ENCODE measurements around the gene SNX14. TPM values are rescaled to one million over a fixed set of nuclear protein-coding genes. Genes with fewer than 3 reads are reported as not detected.

The SNX14 gene
- total RNA-seq, 1 experiment from 2014 or later: 30.6 TPM

DNA sequence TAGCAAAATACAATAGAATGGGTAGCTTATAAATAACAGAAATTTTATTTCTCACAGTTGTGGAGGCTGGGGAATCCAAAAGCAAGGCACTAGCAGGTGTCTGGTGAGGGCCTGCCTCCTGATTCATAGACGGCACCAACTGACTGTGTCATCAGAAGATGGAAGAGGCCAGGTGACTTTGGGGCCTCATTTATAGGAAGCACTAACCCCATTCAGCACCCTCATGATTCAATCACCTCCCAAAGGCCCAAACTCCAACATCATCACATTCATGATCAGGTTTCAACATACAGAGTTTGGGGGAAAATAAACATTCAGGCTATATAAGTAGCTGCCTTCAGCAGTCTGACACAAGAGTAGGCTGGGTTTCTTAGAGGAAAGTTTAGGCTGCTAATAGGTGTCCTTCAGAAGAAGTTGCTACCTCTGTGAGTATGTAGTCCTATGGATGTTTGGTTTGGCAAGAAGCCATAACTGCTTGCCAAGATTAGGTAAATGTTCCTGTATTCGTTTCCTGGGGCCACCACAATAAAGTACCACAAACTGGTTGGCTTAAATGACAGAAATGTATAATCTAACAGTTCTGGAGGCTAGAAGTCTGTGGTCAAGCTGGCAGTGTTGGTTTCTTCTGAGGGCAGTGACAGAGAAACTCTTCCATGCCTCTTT, 94.9 kb downstream of the SNX14 start:
- DNase-seq: no peak
- no peaks in the 10 kb centered on the region for H3K36me3 ChIP-seq (replicated peaks; ENCODE audit: control insufficient read depth, insufficient read depth, low read length)
- H3K27me3 ChIP-seq (ENCODE audit: control insufficient read depth, insufficient read depth, low read length): no peaks in the 10 kb centered on the region
- H3K4me3 ChIP-seq (ENCODE audit: insufficient read depth, low read depth, low read length): no peak overlapping the region

DNA sequence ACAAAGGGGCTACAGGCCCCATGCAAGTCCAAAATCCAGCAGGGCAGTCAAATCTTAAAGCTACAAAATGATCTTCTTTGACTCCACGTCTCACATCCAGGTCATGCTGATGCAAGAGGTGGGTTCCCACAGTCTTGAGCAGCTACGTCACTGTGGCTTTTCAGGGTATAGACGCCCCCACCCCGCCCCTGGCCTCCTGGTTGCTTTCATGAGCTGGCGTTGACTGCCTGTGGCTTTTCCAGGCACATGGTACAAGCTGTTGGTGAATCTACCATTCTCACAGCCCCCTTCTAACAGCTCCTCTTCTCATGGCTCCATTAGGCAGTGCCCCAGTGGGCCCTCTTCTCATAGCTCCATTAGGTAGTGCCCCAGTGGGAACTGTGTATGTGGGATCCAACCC, 96.8 kb downstream of the SNX14 start:
- H3K4me3 ChIP-seq (ENCODE audit: insufficient read depth, low read depth, low read length): no peak overlapping the region
- no peak for DNase-seq
- H3K36me3 ChIP-seq (replicated peaks; ENCODE audit: control insufficient read depth, insufficient read depth, low read length): no peaks in the 10 kb centered on the region
- no peaks in the 10 kb centered on the region for H3K27me3 ChIP-seq (ENCODE audit: control insufficient read depth, insufficient read depth, low read length)

DNA sequence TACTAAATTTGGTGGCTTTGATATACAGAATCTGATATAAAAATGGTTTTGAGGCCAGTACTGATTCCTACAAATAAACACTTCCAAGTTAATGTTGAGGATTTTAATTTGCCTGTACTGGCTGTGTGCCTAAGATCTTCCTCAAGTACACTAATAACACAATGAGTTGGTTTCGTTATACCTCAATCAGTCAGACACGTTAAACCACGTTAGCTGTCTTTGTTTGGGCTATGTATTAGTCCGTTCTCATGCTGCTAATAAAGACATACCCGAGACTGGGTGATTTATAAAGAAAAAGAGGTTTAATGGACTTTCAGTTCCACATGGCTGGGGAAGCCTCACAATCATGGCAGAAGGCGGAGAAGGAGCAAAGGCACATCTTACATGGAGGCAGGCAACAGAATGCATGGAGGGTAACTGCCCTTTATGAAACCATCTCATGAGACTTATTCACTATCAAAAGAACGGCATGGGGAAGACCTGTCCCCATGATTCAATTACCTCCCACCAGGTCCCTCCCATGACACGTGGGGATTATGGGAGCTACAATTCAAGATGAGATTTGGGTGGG, 97.6 kb downstream of the SNX14 start:
- no peak for DNase-seq
- no peak overlapping the region for H3K4me3 ChIP-seq (ENCODE audit: insufficient read depth, low read depth, low read length)
- H3K36me3 ChIP-seq (replicated peaks; ENCODE audit: control insufficient read depth, insufficient read depth, low read length): no peaks in the 10 kb centered on the region
- no peaks in the 10 kb centered on the region for H3K27me3 ChIP-seq (ENCODE audit: control insufficient read depth, insufficient read depth, low read length)

DNA sequence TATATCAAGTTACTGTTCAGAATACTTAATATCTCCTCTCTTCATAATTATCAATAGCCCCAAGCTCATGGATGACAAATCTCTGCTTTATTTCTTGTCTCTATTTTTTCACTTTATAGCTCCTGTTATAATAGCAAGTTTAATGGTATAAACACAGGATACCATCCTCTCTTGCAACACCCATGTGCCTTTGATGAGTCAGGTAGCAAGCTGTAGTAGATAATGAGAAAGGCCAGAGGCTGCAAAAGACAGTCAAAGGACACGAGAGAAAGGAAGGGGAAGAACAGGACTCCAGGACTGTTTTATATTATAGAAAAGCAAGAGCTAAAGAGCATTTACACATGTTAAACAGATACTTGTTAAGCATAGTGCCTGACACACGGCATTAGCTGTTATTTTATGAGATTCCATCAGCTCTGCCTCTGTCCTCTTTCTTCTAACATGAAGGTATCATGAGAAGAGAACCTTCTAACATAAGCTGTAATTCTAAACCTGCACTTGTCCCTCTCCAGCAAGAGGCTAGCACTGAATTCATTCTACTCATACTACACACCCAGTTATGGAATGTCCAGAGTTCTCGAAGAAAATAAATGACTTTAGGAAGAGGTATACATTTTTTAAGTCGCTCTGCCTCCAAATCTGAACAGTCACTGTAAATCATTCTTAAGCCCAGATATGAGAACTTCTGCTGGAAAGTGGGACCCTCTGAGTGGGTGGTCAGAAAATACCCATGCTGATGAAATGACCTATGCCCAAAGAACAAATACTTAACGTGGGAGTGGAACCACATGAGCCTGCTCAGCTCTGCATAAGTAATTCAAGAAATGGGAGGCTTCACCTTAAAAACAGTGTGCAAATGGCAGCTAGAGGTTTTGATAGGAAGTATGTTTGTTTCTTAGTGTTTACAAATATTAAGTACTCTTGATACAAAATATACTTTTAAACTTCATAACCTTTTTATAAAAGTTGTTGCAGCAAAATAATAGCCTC, 98.8 kb downstream of the SNX14 start:
- Histone ChIP-seq H3K36me3 (replicated peaks; ENCODE audit: control insufficient read depth, insufficient read depth, low read length) (no peaks in the 10 kb centered on the region), H3K27me3 (ENCODE audit: control insufficient read depth, insufficient read depth, low read length) (no peaks in the 10 kb centered on the region), H3K4me3 (ENCODE audit: insufficient read depth, low read depth, low read length) (no peak overlapping the region)
- no peak for DNase-seq

DNA sequence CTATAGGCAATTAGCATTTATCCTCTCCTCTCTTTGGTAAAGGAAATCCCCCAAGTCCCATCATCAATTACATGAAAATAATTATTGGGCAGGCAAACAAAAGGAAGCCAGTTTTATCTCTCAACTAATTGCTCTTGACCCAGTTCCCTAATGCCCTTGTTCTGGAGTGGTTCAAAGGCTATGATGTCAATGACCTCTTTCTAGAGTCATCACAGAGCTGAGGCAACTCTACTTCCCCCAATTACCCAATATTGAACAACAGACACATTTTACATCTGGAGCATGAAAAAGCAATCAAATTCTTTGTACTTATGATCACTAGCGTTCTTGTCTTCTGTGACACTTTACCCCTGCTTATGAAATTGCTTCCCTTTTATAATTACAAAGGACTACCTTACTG, 100.3 kb downstream of the SNX14 start:
- Histone ChIP-seq H3K4me3 (ENCODE audit: insufficient read depth, low read depth, low read length) (no peak overlapping the region), H3K36me3 (replicated peaks; ENCODE audit: control insufficient read depth, insufficient read depth, low read length) (no peaks in the 10 kb centered on the region), H3K27me3 (ENCODE audit: control insufficient read depth, insufficient read depth, low read length) (no peaks in the 10 kb centered on the region)
- no peak for DNase-seq

DNA sequence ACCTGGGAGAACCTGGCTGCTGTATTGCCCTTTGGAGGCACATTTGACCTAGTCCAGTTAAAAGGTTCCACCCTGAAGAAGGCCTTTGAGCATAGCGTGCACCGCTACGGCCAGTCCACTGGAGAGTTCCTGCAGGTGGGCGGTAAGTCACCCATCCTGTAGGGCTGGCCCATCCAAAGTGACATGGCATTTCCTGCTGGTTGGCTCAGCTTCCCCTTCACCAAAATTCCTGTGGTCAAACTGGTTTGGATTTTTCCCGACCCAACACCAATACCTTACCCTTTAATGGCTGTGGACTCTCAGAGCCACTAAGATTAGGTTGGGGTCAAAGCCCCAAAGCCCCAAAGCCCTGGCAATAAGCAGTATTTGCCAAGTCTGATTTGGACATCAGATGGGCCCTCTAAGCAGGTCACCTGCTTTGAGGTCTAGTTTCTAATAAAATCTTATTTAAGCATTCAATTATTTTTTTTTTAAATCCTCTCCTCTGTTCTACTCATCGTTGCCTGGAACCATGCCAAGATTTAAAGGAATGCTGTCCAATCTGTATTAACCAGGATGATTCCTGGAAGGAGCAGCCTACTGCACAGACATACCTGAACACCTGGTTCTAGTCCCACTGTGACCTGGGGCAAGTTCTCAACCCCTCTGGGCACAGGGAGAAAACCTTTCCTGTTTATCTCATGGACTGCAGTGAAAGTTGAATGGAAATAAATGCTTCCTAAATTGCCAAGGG, 103.0 kb downstream of the SNX14 start:
- Histone ChIP-seq H3K27me3 (ENCODE audit: control insufficient read depth, insufficient read depth, low read length) (no peaks in the 10 kb centered on the region), H3K36me3 (replicated peaks; ENCODE audit: control insufficient read depth, insufficient read depth, low read length) (no peaks in the 10 kb centered on the region), H3K4me3 (ENCODE audit: insufficient read depth, low read depth, low read length) (no peak overlapping the region)
- DNase-seq: no peak

DNA sequence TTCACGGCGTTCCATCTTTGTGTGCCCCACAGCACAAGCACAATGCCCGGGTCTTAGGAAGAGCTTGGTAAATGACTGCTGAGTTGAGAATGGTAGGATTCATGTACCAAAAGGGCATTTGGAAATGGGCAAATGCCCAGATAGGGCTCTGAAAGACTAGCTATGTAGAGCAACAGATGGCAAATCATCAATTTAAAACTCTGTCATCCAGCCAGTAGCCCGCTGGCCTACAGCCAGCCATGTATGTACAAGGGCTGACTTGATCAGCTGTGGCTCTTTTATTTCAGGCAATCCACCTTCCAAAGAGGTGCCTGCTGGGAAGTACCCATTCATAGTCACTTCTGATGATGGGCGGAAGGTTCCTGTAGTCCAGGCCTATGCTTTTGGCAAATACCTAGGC, 108.7 kb downstream of the SNX14 start:
- Histone ChIP-seq H3K36me3 (replicated peaks; ENCODE audit: control insufficient read depth, insufficient read depth, low read length) (no peaks in the 10 kb centered on the region), H3K4me3 (ENCODE audit: insufficient read depth, low read depth, low read length) (no peak overlapping the region), H3K27me3 (ENCODE audit: control insufficient read depth, insufficient read depth, low read length) (no peaks in the 10 kb centered on the region)
- no peak for DNase-seq

DNA sequence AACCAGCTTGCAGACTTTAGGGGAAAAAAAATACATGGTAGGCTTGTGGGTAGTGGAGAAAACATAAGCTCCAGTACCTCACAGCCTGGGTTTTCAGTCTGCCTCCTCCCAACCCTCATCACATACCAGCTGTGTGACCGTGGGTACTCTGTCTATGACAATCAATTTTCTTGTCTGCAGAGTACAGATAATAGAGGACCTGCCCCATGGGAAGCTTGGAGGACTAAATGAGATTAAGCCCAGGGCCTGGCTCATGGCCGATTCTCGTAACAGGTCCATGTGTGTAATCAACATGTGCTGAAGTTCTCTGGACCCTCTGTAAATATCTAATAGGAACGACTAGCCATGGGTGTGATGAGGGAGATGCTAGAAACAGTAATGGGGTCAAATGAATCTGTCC, 109.8 kb downstream of the SNX14 start:
- no peak for DNase-seq
- H3K4me3 ChIP-seq (ENCODE audit: insufficient read depth, low read depth, low read length): no peak overlapping the region
- no peaks in the 10 kb centered on the region for H3K27me3 ChIP-seq (ENCODE audit: control insufficient read depth, insufficient read depth, low read length)
- no peaks in the 10 kb centered on the region for H3K36me3 ChIP-seq (replicated peaks; ENCODE audit: control insufficient read depth, insufficient read depth, low read length)

DNA sequence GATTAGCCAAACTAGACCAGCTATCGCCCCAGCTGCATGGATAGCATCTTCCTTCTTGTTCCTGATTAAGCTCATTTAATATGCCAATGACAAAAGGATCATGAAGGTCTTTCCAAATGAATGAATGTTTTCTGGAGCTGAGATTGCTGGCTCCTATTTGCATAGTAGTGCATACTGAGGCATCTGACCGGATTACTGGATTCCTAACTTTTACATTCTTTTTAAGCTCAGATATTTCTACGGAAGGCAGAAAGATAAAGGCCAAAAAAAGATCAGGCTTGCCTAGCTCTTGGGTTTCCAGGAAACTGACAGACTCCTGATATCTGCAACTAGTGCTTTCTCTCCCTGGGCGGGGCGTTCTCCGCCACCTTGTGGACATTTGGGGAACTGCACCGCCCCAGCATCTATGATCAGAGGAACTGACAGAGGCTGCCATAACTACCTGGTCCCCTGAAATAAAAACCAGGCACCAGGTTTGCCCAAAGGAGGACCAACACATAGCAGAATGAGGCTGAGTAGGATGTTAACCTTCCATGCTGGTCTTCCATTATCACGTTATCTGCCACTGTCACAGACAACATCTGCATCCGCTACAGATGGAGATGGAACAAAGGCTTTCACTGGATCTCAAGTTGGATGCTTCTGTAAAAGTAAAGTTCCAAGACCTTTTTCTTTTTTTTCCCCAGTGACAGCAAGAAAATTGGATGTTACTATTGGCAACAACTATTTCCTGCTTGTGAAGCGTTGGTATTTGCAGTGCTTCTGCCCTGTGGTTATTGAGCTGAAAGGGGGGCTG, 110.6 kb downstream of the SNX14 start:
- no peaks in the 10 kb centered on the region for H3K27me3 ChIP-seq (ENCODE audit: control insufficient read depth, insufficient read depth, low read length)
- no peak overlapping the region for H3K4me3 ChIP-seq (ENCODE audit: insufficient read depth, low read depth, low read length)
- H3K36me3 ChIP-seq (replicated peaks; ENCODE audit: control insufficient read depth, insufficient read depth, low read length): no peaks in the 10 kb centered on the region
- peak; percentile 68 for DNase-seq

DNA sequence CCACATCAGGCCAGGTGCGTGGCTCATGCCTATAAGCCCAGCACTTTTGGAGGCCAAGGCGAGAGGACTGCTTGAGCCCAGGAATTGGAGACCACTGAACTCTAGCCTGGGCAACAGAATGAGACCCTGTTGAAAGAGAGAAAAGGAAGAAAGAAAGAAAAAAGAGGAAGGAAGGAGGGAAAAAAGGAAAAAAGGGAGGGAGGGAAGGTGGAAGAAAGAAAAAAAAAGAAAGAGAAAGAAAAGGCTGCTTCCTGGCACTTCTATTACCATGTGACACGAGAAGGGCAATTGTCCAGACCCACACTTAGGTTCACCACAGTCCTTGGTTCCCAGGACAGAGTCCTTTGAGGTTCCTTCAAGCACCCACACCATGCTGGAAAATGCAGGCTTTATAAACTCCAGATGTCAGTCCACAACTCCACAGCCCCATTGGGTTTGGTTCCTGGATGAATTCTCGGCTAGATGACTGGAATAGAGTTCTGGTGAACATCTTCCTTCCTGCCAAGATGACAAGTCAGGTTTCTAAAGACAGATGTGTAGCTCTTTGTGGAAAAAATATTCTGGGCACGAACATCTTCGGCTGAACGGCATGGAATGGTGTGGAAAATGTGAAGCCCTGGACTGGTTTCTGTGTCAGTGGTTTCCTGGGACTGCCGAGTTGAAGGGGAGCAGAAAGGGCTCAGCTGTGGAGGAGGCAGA, 111.3 kb downstream of the SNX14 start:
- no peak for DNase-seq
- H3K36me3 ChIP-seq (replicated peaks; ENCODE audit: control insufficient read depth, insufficient read depth, low read length): no peaks in the 10 kb centered on the region
- no peak overlapping the region for H3K4me3 ChIP-seq (ENCODE audit: insufficient read depth, low read depth, low read length)
- no peaks in the 10 kb centered on the region for H3K27me3 ChIP-seq (ENCODE audit: control insufficient read depth, insufficient read depth, low read length)

DNA sequence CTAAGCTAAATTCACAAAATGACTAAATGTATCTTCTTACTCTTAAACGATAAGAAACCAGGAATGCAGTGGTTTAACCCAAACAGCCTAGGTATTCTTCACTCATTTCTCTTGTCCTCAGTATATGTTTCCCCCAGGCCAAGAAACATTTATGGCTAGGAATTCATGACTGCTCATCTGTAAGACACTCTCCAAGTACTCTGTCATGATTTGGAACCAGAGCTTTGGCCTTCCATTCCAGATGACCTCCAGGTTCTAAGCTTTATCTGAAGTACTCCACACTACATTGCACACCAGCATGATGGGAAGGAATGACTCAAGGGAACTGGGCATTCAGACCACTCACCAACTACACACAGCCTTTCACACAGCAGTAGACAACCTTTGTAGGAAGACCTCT, 114.5 kb downstream of the SNX14 start:
- no peak overlapping the region for H3K4me3 ChIP-seq (ENCODE audit: insufficient read depth, low read depth, low read length)
- no peaks in the 10 kb centered on the region for H3K27me3 ChIP-seq (ENCODE audit: control insufficient read depth, insufficient read depth, low read length)
- no peaks in the 10 kb centered on the region for H3K36me3 ChIP-seq (replicated peaks; ENCODE audit: control insufficient read depth, insufficient read depth, low read length)
- DNase-seq: no peak

DNA sequence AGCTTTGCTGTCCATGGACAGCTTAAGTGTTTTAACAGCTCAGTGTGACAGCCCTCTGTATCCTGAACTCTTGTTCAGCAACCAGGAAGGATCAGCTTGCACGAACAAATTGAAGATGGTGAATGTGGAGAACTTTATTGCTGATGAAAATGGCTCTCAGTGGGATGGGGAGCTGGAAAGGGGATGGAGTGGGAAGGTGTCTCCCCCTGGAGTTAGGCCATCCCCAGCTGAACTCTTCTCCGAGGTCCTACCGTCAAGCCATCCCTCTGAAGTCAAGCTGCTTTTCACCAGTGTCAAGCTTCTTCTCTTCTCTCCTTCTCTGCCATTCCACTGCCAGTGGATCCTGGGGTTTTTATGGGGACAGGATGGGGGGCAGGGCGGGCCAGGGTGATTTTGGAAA, 117.1 kb downstream of the SNX14 start:
- H3K4me3 ChIP-seq (ENCODE audit: insufficient read depth, low read depth, low read length): no peak overlapping the region
- H3K36me3 ChIP-seq (replicated peaks; ENCODE audit: control insufficient read depth, insufficient read depth, low read length): no peaks in the 10 kb centered on the region
- H3K27me3 ChIP-seq (ENCODE audit: control insufficient read depth, insufficient read depth, low read length): no peaks in the 10 kb centered on the region
- DNase-seq: no peak

DNA sequence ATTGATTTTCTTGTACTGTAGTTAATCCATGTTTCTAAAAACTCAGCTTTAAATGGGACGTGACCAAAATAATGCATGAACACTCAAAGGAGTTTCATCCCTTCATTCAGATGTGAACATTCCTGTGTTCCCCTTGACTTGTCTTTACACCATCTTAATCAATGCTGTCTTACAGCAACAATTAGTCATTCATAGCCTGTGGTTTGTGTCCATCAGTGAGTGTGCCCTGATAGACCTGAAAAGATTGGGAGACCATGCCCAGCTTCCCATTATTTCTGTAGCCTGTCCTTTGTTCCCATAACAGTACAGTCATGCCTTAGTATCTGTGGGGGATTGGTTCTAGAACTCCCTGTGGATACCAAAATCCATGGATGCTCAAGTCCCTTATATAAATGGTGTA, 119.9 kb downstream of the SNX14 start:
- Histone ChIP-seq H3K27me3 (ENCODE audit: control insufficient read depth, insufficient read depth, low read length) (no peaks in the 10 kb centered on the region), H3K36me3 (replicated peaks; ENCODE audit: control insufficient read depth, insufficient read depth, low read length) (no peaks in the 10 kb centered on the region), H3K4me3 (ENCODE audit: insufficient read depth, low read depth, low read length) (no peak overlapping the region)
- DNase-seq: no peak
